Measurements from ENCODE around the gene TMPO.
"Not testable (repeated sequence)": the region's sequence is repeated elsewhere in the genome, so short reads cannot be mapped to it uniquely, and the experiment has no call there.

TMPO gene

GRCh38 chr12:98515287-98516110 is at the start of gene TMPO:
TSS of gene TMPO (plus strand) at chr12:98515590. CDS start at chr12:98515868, 278 bp downstream.
- DNase-seq (ENCODE audit: low spot score), result peak; percentile 99

- DNase-seq (ENCODE audit: low spot score), result no peak
Observed at GRCh38 chr12:98465950-98466602, 49.3 kb upstream of the TMPO start.

GRCh38 chr12:98466640-98467400 is 48.6 kb upstream of the TMPO start:
- DNase-seq (ENCODE audit: low spot score), result no peak

- no peak for DNase-seq (ENCODE audit: low spot score)
Observed at GRCh38 chr12:98469109-98469508, 46.3 kb upstream of the TMPO start.

GRCh38 chr12:98470469-98471082 is 44.8 kb upstream of the TMPO start:
- no peak for DNase-seq (ENCODE audit: low spot score)

GRCh38 chr12:98471085-98471484 is 44.3 kb upstream of the TMPO start:
- DNase-seq (ENCODE audit: low spot score), result no peak

- DNase-seq (ENCODE audit: low spot score), result no peak
Observed at GRCh38 chr12:98475565-98475908, 39.9 kb upstream of the TMPO start.

- DNase-seq (ENCODE audit: low spot score), result no peak
Observed at GRCh38 chr12:98478606-98479005, 36.8 kb upstream of the TMPO start.

GRCh38 chr12:98483621-98484503 is 31.5 kb upstream of the TMPO start:
- DNase-seq (ENCODE audit: low spot score), result no peak

- DNase-seq (ENCODE audit: low spot score), result no peak
Observed at GRCh38 chr12:98485792-98486340, 29.5 kb upstream of the TMPO start.

- not testable (repeated sequence) for DNase-seq (ENCODE audit: low spot score)
Observed at GRCh38 chr12:98488416-98488815, 27.0 kb upstream of the TMPO start.

- DNase-seq (ENCODE audit: low spot score), result no peak
Observed at GRCh38 chr12:98489176-98489575, 26.2 kb upstream of the TMPO start.

- DNase-seq (ENCODE audit: low spot score), result peak; percentile 97
Observed at GRCh38 chr12:98490501-98491453, 24.6 kb upstream of the TMPO start.

- no peak for DNase-seq (ENCODE audit: low spot score)
Observed at GRCh38 chr12:98492580-98493140, 22.7 kb upstream of the TMPO start.

GRCh38 chr12:98501266-98501629 is 14.1 kb upstream of the TMPO start:
- not testable (repeated sequence) for DNase-seq (ENCODE audit: low spot score)

- peak; percentile 97 for DNase-seq (ENCODE audit: low spot score)
Observed at GRCh38 chr12:98503342-98503591, 12.1 kb upstream of the TMPO start.

GRCh38 chr12:98503592-98504367 is 11.6 kb upstream of the TMPO start:
- DNase-seq (ENCODE audit: low spot score), result peak; percentile 98

- DNase-seq (ENCODE audit: low spot score), result no peak
Observed at GRCh38 chr12:98504368-98504617, 11.1 kb upstream of the TMPO start.

- DNase-seq (ENCODE audit: low spot score), result peak; percentile 25
Observed at GRCh38 chr12:98509063-98509462, 6.3 kb upstream of the TMPO start.

All from ecto neural progenitor cell (in vitro differentiated cells).